Transverse colon (tissue), 3 donors: ENCODE measurements around the gene EIF4EBP2.

Source experiments
- POLR2A ChIP-seq: fragments of 450-650 bp; IDR thresholded peaks from one replicate; pipeline ENCODE4 v1.6.1; 2016; ENCODE audit warnings: antibody characterized with exemption, mild to moderate bottlenecking, moderate library complexity
- POLR2AphosphoS5 ChIP-seq, 3 donors: sonication (generic); formaldehyde crosslinking; IDR thresholded peaks; one replicate each; pipeline ENCODE4 v1.6.1; 2016; ENCODE audit warnings: antibody characterized with exemption in 3 of 3

DNA sequence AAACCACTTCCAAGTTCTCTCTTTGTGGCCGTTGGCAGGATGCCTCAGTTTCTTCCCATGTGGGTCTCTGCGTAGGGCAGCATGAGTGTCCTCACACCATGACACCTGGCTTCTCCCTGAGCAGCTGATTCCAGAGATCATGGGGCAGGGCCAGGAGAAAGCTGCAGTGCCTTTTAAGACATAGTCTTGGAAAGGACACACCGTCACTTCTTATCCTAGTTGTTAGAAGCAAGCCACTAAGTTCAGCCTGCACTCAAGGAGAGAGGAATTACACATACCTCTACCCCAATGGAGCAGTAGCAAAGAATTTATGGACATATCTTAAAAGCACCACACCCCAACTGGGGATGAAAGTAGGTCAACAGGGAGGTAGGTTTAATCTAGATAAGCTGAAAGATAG lies 21.2 kb downstream of the EIF4EBP2 start:
- peak in 2 of 3 donors; percentile 22 to 45 for TF ChIP-seq POLR2AphosphoS5 (IDR thresholded peaks at IDR 0.05)
- no peak for TF ChIP-seq POLR2A
